ENCODE measurements around the gene CLPTM1L.
"Not testable (repeated sequence)": the region's sequence is repeated elsewhere in the genome, so short reads cannot be mapped to it uniquely, and the experiment has no call there.

Gene CLPTM1L

DNA sequence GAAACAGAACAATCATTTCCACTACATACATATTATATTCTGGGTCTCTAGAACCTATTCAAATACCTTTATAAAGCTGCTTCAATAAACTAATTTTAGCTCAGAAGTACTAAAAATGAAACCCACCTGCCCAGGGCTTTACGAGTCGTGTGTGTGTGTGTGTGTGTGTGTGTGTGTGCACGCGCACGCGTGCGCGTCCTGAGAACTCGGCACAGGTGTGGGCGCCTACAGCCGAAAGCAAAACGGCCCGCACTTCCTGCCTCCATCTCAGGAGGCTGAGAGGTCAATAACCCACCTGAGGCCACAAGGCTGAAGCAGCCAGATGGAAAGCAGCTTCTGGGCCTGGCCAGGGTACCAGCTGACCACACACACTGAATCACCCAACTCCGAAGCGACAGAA, 3.0 kb downstream of the CLPTM1L start:
- TF ChIP-seq, protein P1, sequence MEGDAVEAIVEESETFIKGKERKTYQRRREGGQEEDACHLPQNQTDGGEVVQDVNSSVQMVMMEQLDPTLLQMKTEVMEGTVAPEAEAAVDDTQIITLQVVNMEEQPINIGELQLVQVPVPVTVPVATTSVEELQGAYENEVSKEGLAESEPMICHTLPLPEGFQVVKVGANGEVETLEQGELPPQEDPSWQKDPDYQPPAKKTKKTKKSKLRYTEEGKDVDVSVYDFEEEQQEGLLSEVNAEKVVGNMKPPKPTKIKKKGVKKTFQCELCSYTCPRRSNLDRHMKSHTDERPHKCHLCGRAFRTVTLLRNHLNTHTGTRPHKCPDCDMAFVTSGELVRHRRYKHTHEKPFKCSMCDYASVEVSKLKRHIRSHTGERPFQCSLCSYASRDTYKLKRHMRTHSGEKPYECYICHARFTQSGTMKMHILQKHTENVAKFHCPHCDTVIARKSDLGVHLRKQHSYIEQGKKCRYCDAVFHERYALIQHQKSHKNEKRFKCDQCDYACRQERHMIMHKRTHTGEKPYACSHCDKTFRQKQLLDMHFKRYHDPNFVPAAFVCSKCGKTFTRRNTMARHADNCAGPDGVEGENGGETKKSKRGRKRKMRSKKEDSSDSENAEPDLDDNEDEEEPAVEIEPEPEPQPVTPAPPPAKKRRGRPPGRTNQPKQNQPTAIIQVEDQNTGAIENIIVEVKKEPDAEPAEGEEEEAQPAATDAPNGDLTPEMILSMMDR (conservative IDR thresholded peaks at IDR 0.05), result no peak
- no peak overlapping the region for H3K27ac ChIP-seq

DNA sequence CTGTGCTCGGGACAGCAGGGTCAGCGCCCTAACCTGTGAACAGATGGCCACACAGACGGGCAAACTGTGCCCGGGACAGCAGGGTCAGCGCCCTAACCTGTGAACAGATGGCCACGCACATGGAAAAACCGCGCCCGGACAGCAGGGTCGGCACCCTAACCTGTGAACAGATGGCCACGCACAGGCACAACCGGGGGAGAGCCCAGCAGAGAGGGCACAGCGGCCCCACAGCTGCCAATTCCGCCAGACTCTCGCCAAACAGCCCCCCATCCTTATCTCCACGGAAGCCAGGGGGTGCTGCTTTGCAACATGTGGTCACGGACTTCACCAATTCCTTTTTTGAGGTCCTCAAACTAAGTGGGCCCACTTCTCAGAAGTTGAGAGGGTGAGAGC, 5.1 kb downstream of the CLPTM1L start:
- H3K27ac ChIP-seq, result not testable (repeated sequence)

DNA sequence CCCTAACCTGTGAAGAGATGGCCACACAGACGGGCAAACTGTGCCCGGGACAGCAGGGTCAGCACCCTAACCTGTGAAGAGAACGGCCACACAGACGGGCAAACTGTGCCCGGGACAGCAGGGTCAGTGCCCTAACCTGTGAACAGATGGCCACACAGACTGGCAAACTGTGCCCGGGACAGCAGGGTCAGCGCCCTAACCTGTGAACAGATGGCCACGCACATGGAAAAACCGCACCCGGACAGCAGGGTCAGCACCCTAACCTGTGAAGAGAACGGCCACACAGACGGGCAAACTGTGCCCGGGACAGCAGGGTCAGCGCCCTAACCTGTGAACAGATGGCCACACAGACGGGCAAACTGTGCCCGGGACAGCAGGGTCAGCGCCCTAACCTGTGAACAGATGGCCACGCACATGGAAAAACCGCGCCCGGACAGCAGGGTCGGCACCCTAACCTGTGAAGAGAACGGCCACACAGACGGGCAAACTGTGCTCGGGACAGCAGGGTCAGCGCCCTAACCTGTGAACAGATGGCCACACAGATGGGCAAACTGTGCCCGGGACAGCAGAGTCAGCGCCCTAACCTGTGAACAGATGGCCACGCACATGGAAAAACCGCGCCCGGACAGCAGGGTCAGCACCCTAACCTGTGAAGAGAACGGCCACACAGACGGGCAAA, 5.6 kb downstream of the CLPTM1L start:
- H3K27ac ChIP-seq, result not testable (repeated sequence)

DNA sequence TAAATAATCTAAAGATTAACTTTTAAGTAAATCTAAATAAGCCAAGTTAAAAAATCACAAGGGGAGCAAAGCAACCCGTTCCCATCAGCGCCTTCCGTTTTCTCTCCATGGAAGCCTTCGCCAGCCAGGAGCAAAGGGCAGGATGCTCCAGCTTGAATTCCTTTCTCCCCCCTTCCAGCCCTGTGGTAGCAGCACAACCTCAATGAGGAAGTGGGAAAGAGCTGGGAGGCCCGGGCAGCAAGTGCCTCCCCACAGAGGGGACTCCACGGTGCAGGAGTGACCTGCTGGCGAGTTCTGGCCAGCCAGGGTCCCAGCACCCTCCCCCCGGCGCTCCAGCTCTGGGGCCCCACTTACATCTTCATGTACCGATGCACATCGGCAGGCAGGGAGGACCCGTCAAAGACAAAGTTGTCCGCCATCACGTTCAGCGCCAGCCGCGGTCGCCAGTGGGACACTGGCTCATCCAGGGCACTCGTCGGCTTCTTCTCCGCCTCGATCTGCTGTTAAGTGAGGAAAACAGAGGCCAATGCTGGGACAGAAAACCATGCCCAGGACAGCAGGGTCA, 6.3 kb downstream of the CLPTM1L start:
- H3K27ac ChIP-seq, result no peak overlapping the region
- TF ChIP-seq, protein P1 (conservative IDR thresholded peaks at IDR 0.05), result no peak

DNA sequence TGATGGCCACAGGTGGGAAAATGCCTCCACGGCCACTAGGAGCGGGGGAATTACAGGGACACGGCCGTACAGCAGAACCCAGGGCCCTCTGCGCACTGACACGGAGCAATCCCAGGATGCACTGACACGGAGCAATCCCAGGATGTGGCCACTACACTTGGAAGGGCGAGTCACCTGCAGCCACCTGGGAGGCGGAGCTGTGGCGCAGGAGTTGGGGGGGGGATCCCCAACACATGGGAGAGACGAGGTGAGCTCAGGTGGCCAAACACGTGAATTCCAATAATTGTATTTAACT, 6.8 kb downstream of the CLPTM1L start:
- TF ChIP-seq, protein P1 (conservative IDR thresholded peaks at IDR 0.05), result no peak
- H3K27ac ChIP-seq, result no peak overlapping the region

DNA sequence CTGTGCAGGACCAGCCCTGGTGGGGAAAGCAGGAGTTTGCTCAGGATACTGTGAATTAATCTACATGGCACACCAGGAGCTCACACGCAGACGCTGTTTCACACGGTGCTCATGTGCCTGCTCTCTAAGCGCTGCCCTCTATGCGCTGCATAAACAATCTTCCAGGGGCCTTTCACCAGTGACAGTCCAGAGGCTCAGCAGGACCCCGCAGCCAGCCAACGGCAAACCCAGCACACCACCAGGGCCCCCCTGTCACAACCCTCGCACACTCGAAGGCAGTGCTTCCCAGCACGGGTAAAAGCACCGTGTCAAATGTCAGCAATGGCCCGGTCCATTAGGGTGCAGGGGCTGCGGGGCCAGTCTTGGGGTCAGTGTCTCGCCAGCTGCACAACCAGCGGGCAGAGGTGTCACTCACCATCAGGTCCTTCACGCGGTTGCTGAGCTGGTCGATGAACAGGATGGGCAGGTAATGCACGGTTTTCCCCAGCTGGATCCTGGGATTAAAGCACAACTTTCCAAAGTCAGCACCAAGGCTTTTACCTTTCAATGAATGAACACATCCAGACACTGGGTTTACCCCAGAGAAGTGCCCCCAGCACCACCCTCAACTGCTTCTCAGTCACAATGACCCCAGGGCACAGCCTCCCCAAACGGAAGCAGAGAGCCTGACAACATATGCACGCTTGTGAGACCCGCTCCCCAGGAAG, 7.3 kb downstream of the CLPTM1L start:
- no peak overlapping the region for H3K27ac ChIP-seq
- TF ChIP-seq, protein P1 (conservative IDR thresholded peaks at IDR 0.05), result no peak

DNA sequence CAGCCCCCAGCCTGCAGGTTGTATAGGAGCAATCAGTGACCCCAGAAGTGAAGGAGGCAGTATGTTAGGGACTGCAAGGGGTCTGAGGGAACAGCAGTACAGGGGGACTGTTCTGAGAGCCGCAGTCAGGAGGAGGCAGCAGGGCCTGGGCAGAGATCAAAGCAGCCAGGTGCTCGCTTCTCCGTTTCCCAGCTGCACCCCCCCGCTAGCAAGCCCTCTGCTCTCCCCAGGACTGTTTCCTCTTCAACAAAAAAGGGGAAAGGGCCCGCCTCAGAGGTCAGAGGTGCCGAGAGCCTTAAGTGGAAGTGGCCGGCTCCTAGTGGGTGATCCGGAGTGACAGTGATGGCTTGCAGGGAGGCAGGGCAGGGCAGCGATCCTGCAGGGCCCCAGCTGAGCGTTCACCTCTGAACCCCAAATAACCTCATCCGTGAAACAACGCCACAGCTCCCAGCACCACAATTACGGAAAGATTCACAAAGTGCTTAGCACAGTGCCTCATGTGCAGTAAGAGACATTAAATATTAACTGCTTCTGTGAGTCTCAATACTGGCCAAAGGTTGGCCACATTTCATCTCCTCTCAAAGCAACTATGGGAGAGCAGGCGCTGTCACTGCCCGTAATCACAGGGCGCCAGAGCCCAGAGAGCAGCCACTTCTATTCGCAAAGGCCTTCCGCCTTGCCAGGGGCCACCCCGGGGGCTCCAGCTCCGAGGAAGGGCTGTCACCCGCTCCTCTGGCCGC, 8.0 kb downstream of the CLPTM1L start:
- H3K27ac ChIP-seq, result no peak overlapping the region
- TF ChIP-seq, protein P1 (conservative IDR thresholded peaks at IDR 0.05), result no peak

DNA sequence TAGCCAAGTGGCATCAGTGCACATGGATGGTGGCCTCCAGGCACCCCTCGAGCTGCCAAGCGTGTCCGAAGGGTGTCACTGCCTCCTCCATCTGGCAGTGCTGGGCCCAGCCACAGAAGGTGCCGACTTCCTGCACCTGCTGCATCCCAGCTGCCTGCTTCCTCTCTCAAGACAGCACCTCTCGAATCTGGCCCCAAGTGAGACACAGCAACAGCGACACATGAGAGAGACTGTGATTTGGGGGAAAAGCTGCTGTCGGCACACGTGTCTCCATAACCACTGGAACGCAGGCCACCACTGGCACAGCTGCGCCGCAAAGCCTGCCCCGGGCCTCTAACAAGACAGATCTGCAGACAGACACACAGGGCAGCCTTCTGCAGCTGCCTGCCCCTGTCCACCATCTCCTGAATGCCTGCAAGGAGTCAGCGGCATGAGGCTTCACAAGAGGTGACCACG, 8.8 kb downstream of the CLPTM1L start:
- TF ChIP-seq, protein P1 (conservative IDR thresholded peaks at IDR 0.05), result no peak
- no peak overlapping the region for H3K27ac ChIP-seq

Measured in VCaP (cell line).